Ishikawa (cell line): ENCODE measurements around the gene LIMK2.

Experiments used
- CEBPB ChIP-seq: IDR thresholded peaks from 2 replicates; pipeline ENCODE4 v1.6.1; 2012
- CREB1 ChIP-seq: IDR thresholded peaks from 2 replicates; pipeline ENCODE4 v1.6.1; 2012; ENCODE audit warnings: low read depth
- EGR1 ChIP-seq: IDR thresholded peaks from 2 replicates; pipeline ENCODE4 v1.6.1; 2012
- EP300 ChIP-seq: IDR thresholded peaks from 2 replicates; pipeline ENCODE4 v1.6.1; 2012; ENCODE audit warnings: borderline replicate concordance
- FOXM1 ChIP-seq: IDR thresholded peaks from 2 replicates; pipeline ENCODE4 v1.6.1; 2012; ENCODE audit warnings: low read depth, borderline replicate concordance
- NFIC ChIP-seq: IDR thresholded peaks from 2 replicates; pipeline ENCODE4 v1.6.1; 2012
- RAD21 ChIP-seq: IDR thresholded peaks from 2 replicates; pipeline ENCODE4 v1.6.1; 2012; ENCODE audit warnings: low read depth
- REST ChIP-seq: IDR thresholded peaks from 2 replicates; pipeline ENCODE4 v1.6.1; 2012; ENCODE audit warnings: low read depth, mild to moderate bottlenecking
- TAF1 ChIP-seq: IDR thresholded peaks from 2 replicates; pipeline ENCODE4 v1.6.1; 2012; ENCODE audit warnings: low read depth, mild to moderate bottlenecking
- TCF12 ChIP-seq: IDR thresholded peaks from 2 replicates; pipeline ENCODE4 v1.6.1; 2012; ENCODE audit warnings: low read depth
- TEAD4 ChIP-seq: IDR thresholded peaks from 2 replicates; pipeline ENCODE4 v1.6.1; 2012
- YY1 ChIP-seq: IDR thresholded peaks from 2 replicates; pipeline ENCODE4 v1.6.1; 2012; ENCODE audit warnings: low read depth

- TF ChIP-seq REST (no peak), YY1 (no peak), FOXM1 (no peak), TAF1 (no peak), CEBPB (no peak), NFIC (no peak), EGR1 (no peak), EP300 (no peak), TEAD4 (no peak), RAD21 (no peak), TCF12 (no peak), CREB1 (no peak)
Measured at GRCh38 chr22:31329029-31329428, 116.9 kb downstream of the LIMK2 start.
